Endothelial cell of umbilical vein (primary cell): ENCODE results near the gene VANGL2. TPM values are rescaled to one million over a fixed set of nuclear protein-coding genes. Genes with fewer than 3 reads are reported as not detected.

Experiments used
- BruUV-seq: library from RNA; stranded (reverse); fragments of 400-500 nt; replicated peaks from 2 replicates; lab custom pipeline; 2021; lab: Mats Ljungman, UMichigan
- CTCF ChIA-PET: fragments of 300-600, 350-600 bp; sonication (Branson Sonifier 250); formaldehyde crosslinking; loops from one replicate; lab custom pipeline; 2021; ENCODE audit warnings: antibody characterized with exemption, inconsistent platforms; lab: Charles Lee
- POLR2A ChIA-PET: fragments of 300-600, 350-600 bp; sonication (Branson Sonifier 250); formaldehyde crosslinking; loops from one replicate; lab custom pipeline; 2021; ENCODE audit warnings: antibody characterized with exemption, inconsistent platforms; lab: Charles Lee
- DNase-seq: peaks from one replicate; pipeline ENCODE4 v3.0.0-alpha.2; 2011; ENCODE audit warnings: low read depth, low spot score
- FAIRE-seq: peaks from 2 replicates; lab custom pipeline; 2011; peaks lifted over from hg19 to GRCh38; lab: Jason Lieb, UNC
- H2AFZ ChIP-seq: 2 replicates; pipeline ENCODE4 v1.6.0; 2012; ENCODE audit warnings: low read depth, low read length, control low read depth, inconsistent platforms
- H3K27ac ChIP-seq: 2 replicates; pipeline ENCODE4 v1.5.1; 2011; ENCODE audit warnings: low read depth, mild to moderate bottlenecking, control low read depth, low read length, moderate library complexity; ENCODE audit not compliant: insufficient read depth
- H3K27me3 ChIP-seq, 2 experiments: 2 replicates each; pipeline versions ENCODE4 v1.6.0 to v1.6.1; 2011; ENCODE audit warnings: low read length in 2 of 2, mixed read lengths in 1 of 2; ENCODE audit not compliant: control insufficient read depth in 2 of 2, insufficient read depth in 2 of 2
- H3K36me3 ChIP-seq, 2 experiments: 2 replicates in 1 of 2; 3 replicates in 1 of 2; pipeline ENCODE4 v1.5.1; 2011; ENCODE audit warnings: low read length in 2 of 2, mild to moderate bottlenecking in 1 of 2, moderate library complexity in 1 of 2; ENCODE audit not compliant: control insufficient read depth in 2 of 2, insufficient read depth in 2 of 2; ENCODE audit errors: extremely low read depth in 1 of 2
- H3K4me1 ChIP-seq: 3 replicates; pipeline ENCODE4 v1.5.1; 2011; ENCODE audit warnings: mild to moderate bottlenecking, low read length; ENCODE audit not compliant: control insufficient read depth, insufficient read depth; ENCODE audit errors: extremely low read depth
- H3K4me2 ChIP-seq: 2 replicates; pipeline ENCODE4 v1.6.1; 2011; ENCODE audit warnings: low read length, control low read depth, mixed read lengths; ENCODE audit not compliant: insufficient read depth
- H3K4me3 ChIP-seq, 3 experiments: fragments of 200-600 bp in 1 of 3; sonication (generic), shearing (Covaris generic) in 1 of 3; replicated peaks in 1 of 3; 2 replicates each; pipeline ENCODE4 v1.5.1; 2011 to 2016; ENCODE audit warnings: control low read depth in 3 of 3, low read length in 3 of 3, mild to moderate bottlenecking in 2 of 3, inconsistent platforms in 1 of 3, low read depth in 1 of 3, moderate library complexity in 1 of 3; ENCODE audit not compliant: insufficient read depth in 1 of 3
- H3K79me2 ChIP-seq: 2 replicates; pipeline ENCODE4 v1.6.0; 2012; ENCODE audit warnings: low read length, inconsistent platforms; ENCODE audit not compliant: control insufficient read depth, insufficient read depth
- H3K9ac ChIP-seq: replicated peaks from 2 replicates; pipeline ENCODE3; 2011; ENCODE audit warnings: low read length, control low read depth; ENCODE audit not compliant: insufficient read depth; ENCODE audit errors: extremely low read depth
- H3K9me1 ChIP-seq: replicated peaks from 3 replicates; pipeline ENCODE4 v1.6.0; 2011; ENCODE audit warnings: mild to moderate bottlenecking, low read length; ENCODE audit not compliant: control insufficient read depth, insufficient read depth; ENCODE audit errors: extremely low read depth
- H3K9me3 ChIP-seq: replicated peaks from 2 replicates; pipeline ENCODE4 v1.5.1; 2012; ENCODE audit warnings: low read length, inconsistent platforms; ENCODE audit not compliant: control insufficient read depth, insufficient read depth
- H4K20me1 ChIP-seq: replicated peaks from 2 replicates; pipeline ENCODE3; 2011; ENCODE audit warnings: mild to moderate bottlenecking, low read length; ENCODE audit not compliant: control insufficient read depth, insufficient read depth; ENCODE audit errors: extremely low read depth
- EZH2 ChIP-seq: IDR thresholded peaks from 2 replicates; pipeline ENCODE4 v1.6.1; 2012; ENCODE audit warnings: borderline replicate concordance, low read depth, mild to moderate bottlenecking, moderate library complexity, low read length, inconsistent platforms; ENCODE audit not compliant: severe bottlenecking
- FOS ChIP-seq: IDR thresholded peaks from 2 replicates; pipeline ENCODE4 v1.6.1; 2011; ENCODE audit warnings: mild to moderate bottlenecking, low read length, moderate library complexity, borderline replicate concordance; ENCODE audit not compliant: insufficient read depth
- GATA2 ChIP-seq: IDR thresholded peaks from 2 replicates; pipeline ENCODE4 v1.7.0; 2011; ENCODE audit warnings: low read depth, mild to moderate bottlenecking, moderate library complexity, mixed read lengths, low read length; ENCODE audit not compliant: insufficient read length, insufficient read depth
- JUN ChIP-seq: IDR thresholded peaks from 2 replicates; pipeline ENCODE4 v1.6.1; 2011; ENCODE audit warnings: borderline replicate concordance, low read depth; ENCODE audit not compliant: insufficient read length, insufficient read depth
- MYC ChIP-seq: IDR thresholded peaks from one replicate; pipeline ENCODE4 v1.6.1; 2011; ENCODE audit warnings: mild to moderate bottlenecking, low read depth, low read length
- POLR2A ChIP-seq: IDR thresholded peaks from 2 replicates; pipeline ENCODE4 v1.6.1; 2012; ENCODE audit warnings: low read depth, mild to moderate bottlenecking, control low read depth, low read length
- POLR2AphosphoS5 ChIP-seq: IDR thresholded peaks from 2 replicates; pipeline ENCODE4 v1.6.1; 2012; ENCODE audit warnings: low read depth, mild to moderate bottlenecking, control low read depth, low read length, moderate library complexity; ENCODE audit not compliant: insufficient read depth
- dilution Hi-C: fragments of 300-500 bp; cut with MboI; formaldehyde crosslinking; loops from one replicate; pipeline ENCODE4 v1.15.0; 2019; ENCODE audit warnings: low sequenced_read_pairs; ENCODE audit not compliant: extremely low pct_ligation_motif_present
- intact Hi-C: fragments of 100-400 bp; cut with micrococcal nuclease; formaldehyde crosslinking; loops from one replicate; pipeline ENCODE4 v1.10.0; 2022
- polyA plus RNA-seq, 4 experiments: library from polyadenylated mRNA; depleted of rRNA in 3 of 4; stranded (reverse) in 3 of 4; unstranded in 1 of 4; fragments of >200 nt; gene quantifications; 2 replicates each; pipeline versions ENCODE4 v1.2.1 to v1.2.3, GENCODE V29; 2011 to 2012; ENCODE audit warnings: missing spikeins in 1 of 4
- total RNA-seq: library from RNA; stranded (reverse); gene quantifications from 2 replicates; pipeline ENCODE4 v1.2.3, GENCODE V29; 2021
- TF ChIP-seq, protein P1 (sequence below): IDR thresholded peaks from 2 replicates; pipeline ENCODE4 v1.6.1; 2011; ENCODE audit not compliant: insufficient read depth, insufficient read length
- TF ChIP-seq, protein P2 (sequence below), 2 donors: IDR thresholded peaks; 1 replicate in 1 of 2; 2 replicates in 1 of 2; pipeline ENCODE4 v1.5.1; 2011; ENCODE audit warnings: low read length in 2 of 2, mild to moderate bottlenecking in 2 of 2, moderate library complexity in 2 of 2, control low read depth in 1 of 2, inconsistent platforms in 1 of 2, low read depth in 1 of 2; ENCODE audit not compliant: insufficient read depth in 1 of 2; ENCODE audit errors: extremely low read depth in 1 of 2

VANGL2 gene
- total and polyA plus RNA-seq, 2 donors (not counting 3 experiments of a cell fraction or from before 2014, with no cell fraction given), result 0.01 TPM; not detected in 1

DNA sequence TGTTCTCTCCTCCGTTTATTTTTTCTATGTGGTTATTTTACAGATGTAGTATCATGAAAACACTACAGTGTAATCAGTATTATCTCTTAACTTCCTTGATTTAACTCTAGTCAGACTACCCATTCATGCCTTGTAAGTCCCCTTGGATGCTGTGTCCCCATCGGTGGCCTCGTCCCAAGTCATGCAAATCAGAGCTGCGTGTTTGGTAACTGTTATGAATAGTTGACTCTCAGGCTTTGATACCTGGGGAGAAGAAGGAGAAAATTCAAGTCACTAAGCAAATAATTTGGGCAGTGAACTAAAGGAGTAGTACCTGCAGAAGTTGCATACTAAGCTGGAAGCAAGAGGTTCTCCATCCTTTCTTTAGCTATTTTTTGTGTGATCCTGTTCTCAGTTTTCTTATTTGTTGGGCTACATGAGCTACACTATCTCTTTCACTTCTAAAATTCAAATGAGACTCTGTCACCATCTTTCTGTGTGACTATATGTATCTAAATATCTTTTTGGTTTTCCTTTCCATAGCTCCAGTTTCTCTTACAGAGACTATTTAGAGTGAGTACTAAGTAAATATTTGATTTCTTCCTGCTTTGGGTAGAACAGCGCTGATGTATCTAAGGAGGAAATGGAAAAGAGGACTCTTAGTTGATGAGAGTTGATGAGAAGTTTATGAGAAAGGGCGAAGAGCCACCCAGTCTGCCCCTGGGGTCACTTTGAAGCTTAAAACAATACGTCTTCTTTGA is 50.9 kb downstream of the VANGL2 start:
- no TSS peak for BruUV-seq
- TF ChIP-seq GATA2 (no peak), EZH2 (no peak), FOS (no peak), JUN (no peak), MYC (no peak), POLR2A (no peak), POLR2AphosphoS5 (no peak)
- TF ChIP-seq, protein P1, sequence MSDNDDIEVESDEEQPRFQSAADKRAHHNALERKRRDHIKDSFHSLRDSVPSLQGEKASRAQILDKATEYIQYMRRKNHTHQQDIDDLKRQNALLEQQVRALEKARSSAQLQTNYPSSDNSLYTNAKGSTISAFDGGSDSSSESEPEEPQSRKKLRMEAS, result no peak
- TF ChIP-seq, protein P2, sequence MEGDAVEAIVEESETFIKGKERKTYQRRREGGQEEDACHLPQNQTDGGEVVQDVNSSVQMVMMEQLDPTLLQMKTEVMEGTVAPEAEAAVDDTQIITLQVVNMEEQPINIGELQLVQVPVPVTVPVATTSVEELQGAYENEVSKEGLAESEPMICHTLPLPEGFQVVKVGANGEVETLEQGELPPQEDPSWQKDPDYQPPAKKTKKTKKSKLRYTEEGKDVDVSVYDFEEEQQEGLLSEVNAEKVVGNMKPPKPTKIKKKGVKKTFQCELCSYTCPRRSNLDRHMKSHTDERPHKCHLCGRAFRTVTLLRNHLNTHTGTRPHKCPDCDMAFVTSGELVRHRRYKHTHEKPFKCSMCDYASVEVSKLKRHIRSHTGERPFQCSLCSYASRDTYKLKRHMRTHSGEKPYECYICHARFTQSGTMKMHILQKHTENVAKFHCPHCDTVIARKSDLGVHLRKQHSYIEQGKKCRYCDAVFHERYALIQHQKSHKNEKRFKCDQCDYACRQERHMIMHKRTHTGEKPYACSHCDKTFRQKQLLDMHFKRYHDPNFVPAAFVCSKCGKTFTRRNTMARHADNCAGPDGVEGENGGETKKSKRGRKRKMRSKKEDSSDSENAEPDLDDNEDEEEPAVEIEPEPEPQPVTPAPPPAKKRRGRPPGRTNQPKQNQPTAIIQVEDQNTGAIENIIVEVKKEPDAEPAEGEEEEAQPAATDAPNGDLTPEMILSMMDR (IDR thresholded peaks at IDR 0.05; ENCODE audit: extremely low read depth in 1 of 2, insufficient read depth in 1 of 2, low read depth in 1 of 2, low read length in 2 of 2), result no peak
- Histone ChIP-seq H3K9me1 (no peaks in the 10 kb centered on the region), H3K4me2 (no peak overlapping the region), H3K9ac (no peak overlapping the region), H4K20me1 (no peaks in the 10 kb centered on the region), H3K79me2 (no peaks in the 10 kb centered on the region), H3K9me3 (no peaks in the 10 kb centered on the region), H3K27me3 (peaks cover 0 to 5% of the 10 kb centered on the region in 2 experiments), H3K4me1 (no peaks in the 10 kb centered on the region), H3K4me3 (no peak overlapping the region), H2AFZ (no peak overlapping the region), H3K27ac (no peak overlapping the region), H3K36me3 (no peaks in the 10 kb centered on the region)
- FAIRE-seq, result no peak
- intact Hi-C loops, result no loop called here
- dilution Hi-C loops, result no loop called here
- POLR2A ChIA-PET, result no interaction called here
- no peak for DNase-seq
- CTCF ChIA-PET, result interaction anchor here (0.7 to 1.7 kb wide), 2 partner anchors 16 to 33 kb away, joined by 3 to 4 read pairs; no protein-coding TSS in a partner anchor
